K562 (cell line): Measurements from ENCODE around the gene DDAH1. TPM values are rescaled to one million over a fixed set of nuclear protein-coding genes. Genes with fewer than 3 reads are reported as not detected.

Experiments
- ATAC-seq: fragments of 200-7000 bp; cut with Tn5 transposase; 3 replicates; pipeline ENCODE4 v1.9.1; 2020; ENCODE audit warnings: moderate library complexity
- BruUV-seq: library from RNA; stranded (reverse); fragments of 400-500 nt; replicated peaks from 2 replicates; lab custom pipeline; 2021; lab: Mats Ljungman, UMichigan
- CTCF ChIA-PET: fragments of 300-600 bp; formaldehyde crosslinking; extraction: SDS; loops from one replicate; lab custom pipeline; 2021; ENCODE audit warnings: low intra/inter-chr PET ratio; lab: Yijun Ruan, JAX
- POLR2A ChIA-PET: fragments of 300-600, 350-650 bp; sonication (Branson Sonifier 250); formaldehyde crosslinking; extraction: SDS; loops from one replicate; lab custom pipeline; 2021; ENCODE audit warnings: antibody characterized with exemption, inconsistent platforms; lab: Yijun Ruan, JAX
- DNase-seq, 4 experiments: peaks; one replicate each; pipeline versions ENCODE4 v3.0.0 to v3.0.0-alpha.2; 2011 to 2018; ENCODE audit warnings: low spot score in 3 of 4, mixed read lengths in 3 of 4; ENCODE audit errors: extremely low read depth in 1 of 4
- FAIRE-seq: peaks from 2 replicates; lab custom pipeline; 2011; peaks lifted over from hg19 to GRCh38; lab: Jason Lieb, UNC
- H2AFZ ChIP-seq: 2 replicates; pipeline ENCODE4 v1.6.0; 2011; ENCODE audit warnings: low read depth, low read length, control low read depth, inconsistent platforms
- H3K27ac ChIP-seq: fragments of 200-600 bp; 3 replicates; pipeline ENCODE4 v1.8.0; 2011; ENCODE audit warnings: low read depth, mild to moderate bottlenecking, control low read depth, inconsistent platforms, low read length, moderate library complexity, mixed read lengths; ENCODE audit errors: extremely low read depth
- H3K27me3 ChIP-seq, 2 experiments: fragments of 300-600 bp in 1 of 2; 2 replicates in 1 of 2; 3 replicates in 1 of 2; pipeline versions ENCODE4 v1.6.0 to v1.8.0; 2011; ENCODE audit warnings: inconsistent platforms in 2 of 2, low read length in 2 of 2, mild to moderate bottlenecking in 1 of 2, mixed read lengths in 1 of 2, moderate library complexity in 1 of 2; ENCODE audit not compliant: control insufficient read depth in 2 of 2, insufficient read depth in 2 of 2
- H3K36me3 ChIP-seq: fragments of 300-600 bp; 3 replicates; pipeline ENCODE4 v1.8.0; 2011; ENCODE audit warnings: mild to moderate bottlenecking, low read length, inconsistent platforms; ENCODE audit not compliant: control insufficient read depth, insufficient read depth
- H3K4me1 ChIP-seq, 2 experiments: fragments of 200-600 bp in 1 of 2; replicated peaks in 1 of 2; 2 replicates in 1 of 2; 3 replicates in 1 of 2; pipeline versions ENCODE4 v1.5.1 to v1.8.0; 2011; ENCODE audit warnings: inconsistent platforms in 2 of 2, low read length in 2 of 2, mild to moderate bottlenecking in 1 of 2, mixed read lengths in 1 of 2, moderate library complexity in 1 of 2; ENCODE audit not compliant: control insufficient read depth in 2 of 2, insufficient read depth in 2 of 2
- H3K4me2 ChIP-seq: 2 replicates; pipeline ENCODE4 v1.6.1; 2011; ENCODE audit warnings: low read length, control low read depth, inconsistent platforms, mixed read lengths; ENCODE audit not compliant: insufficient read depth
- H3K4me3 ChIP-seq: fragments of 200-600 bp; sonication (generic), shearing (Covaris generic); 2 replicates; pipeline ENCODE4 v1.5.1; 2016; ENCODE audit warnings: control low read depth, inconsistent platforms
- H3K79me2 ChIP-seq: fragments of 200-600 bp; 3 replicates; pipeline ENCODE4 v1.8.0; 2011; ENCODE audit warnings: low read length, inconsistent platforms; ENCODE audit not compliant: control insufficient read depth, insufficient read depth
- H3K9ac ChIP-seq, 2 experiments: 2 replicates each; pipeline versions ENCODE4 v1.6.0 to v1.6.1; 2011; ENCODE audit warnings: low read depth in 2 of 2, low read length in 2 of 2, control low read depth in 1 of 2, inconsistent platforms in 1 of 2, mild to moderate bottlenecking in 1 of 2, mixed read lengths in 1 of 2; ENCODE audit not compliant: insufficient read depth in 1 of 2
- H3K9me1 ChIP-seq: one replicate; pipeline ENCODE4 v1.6.0; 2011; ENCODE audit warnings: inconsistent platforms, mild to moderate bottlenecking, low read length, moderate library complexity; ENCODE audit not compliant: control insufficient read depth, insufficient read depth
- H3K9me3 ChIP-seq: replicated peaks from 2 replicates; pipeline ENCODE4 v1.5.1; 2011; ENCODE audit warnings: low read depth, low read length, inconsistent platforms; ENCODE audit not compliant: control insufficient read depth, insufficient read depth
- H4K20me1 ChIP-seq: replicated peaks from 2 replicates; pipeline ENCODE4 v1.6.1; 2011; ENCODE audit warnings: low read length, inconsistent platforms, mixed read lengths; ENCODE audit not compliant: control insufficient read depth, insufficient read depth
- ATF1 ChIP-seq, 2 experiments: fragments of 450-650 bp in 1 of 2; IDR thresholded peaks; 2 replicates each; pipeline ENCODE4 v1.6.1; 2016; ENCODE audit warnings: missing compliant biosample characterization in 1 of 2, missing genetic modification characterization in 1 of 2
- CBX2 ChIP-seq: fragments of 200-600 bp; sonication (generic); IDR thresholded peaks from one replicate; pipeline ENCODE4 v1.6.1; 2012; ENCODE audit warnings: mild to moderate bottlenecking, low read length, inconsistent platforms; ENCODE audit not compliant: insufficient read depth, poor library complexity, severe bottlenecking
- ETS1 ChIP-seq: conservative IDR thresholded peaks from 2 replicates; pipeline ENCODE4 v1.6.1; 2011; ENCODE audit warnings: low read depth, mild to moderate bottlenecking, low read length; ENCODE audit not compliant: control insufficient read depth
- FOXK2 ChIP-seq, 2 experiments: fragments of 450-650 bp; IDR thresholded peaks in 1 of 2; conservative IDR thresholded peaks in 1 of 2; 2 replicates each; pipeline ENCODE4 v1.6.1; 2016; ENCODE audit warnings: low read depth in 2 of 2, mild to moderate bottlenecking in 1 of 2
- MCM5 ChIP-seq: fragments of 450-650 bp; IDR thresholded peaks from 2 replicates; pipeline ENCODE4 v1.6.1; 2016; ENCODE audit warnings: low read depth
- PHB ChIP-seq: fragments of 250-450 bp; sonication (Bioruptor Pico); IDR thresholded peaks from 2 replicates; pipeline ENCODE4 v1.5.0; 2021
- SREBF2 ChIP-seq: sonication (generic); formaldehyde crosslinking; IDR thresholded peaks from 2 replicates; pipeline ENCODE4 v1.4.0; 2020; ENCODE audit warnings: mild to moderate bottlenecking, missing genetic modification reagents
- ZHX1 ChIP-seq: fragments of 150-350 bp; conservative IDR thresholded peaks from 2 replicates; pipeline ENCODE4 v1.6.1; 2014; ENCODE audit warnings: low read length
- ZNF134 ChIP-seq: fragments of 250-450 bp; sonication (Bioruptor Pico); conservative IDR thresholded peaks from 2 replicates; pipeline ENCODE4 v1.4.0; 2020
- ZNF3 ChIP-seq: fragments of 250-450 bp; sonication (Bioruptor Pico); IDR thresholded peaks from 2 replicates; pipeline ENCODE4 v1.5.0; 2021; ENCODE audit warnings: mild to moderate bottlenecking, moderate library complexity
- ZNF699 ChIP-seq: fragments of 250-450 bp; sonication (Bioruptor Pico); IDR thresholded peaks from 2 replicates; pipeline ENCODE4 v1.8.0; 2021; ENCODE audit warnings: mild to moderate bottlenecking, moderate library complexity; ENCODE audit not compliant: insufficient replicate concordance
- WGBS: fragments of 100-300 bp; shearing (Covaris generic); methylation state at CpG from one replicate; pipeline ENCODE4 v1.1.6; 2016; ENCODE audit warnings: low coverage, mixed read lengths; ENCODE audit not compliant: insufficient coverage; ENCODE audit errors: missing lambda C conversion rate; 5-methylcytosine and 5-hydroxymethylcytosine counted together
- in situ Hi-C: fragments of 300-500 bp; cut with MboI; formaldehyde crosslinking; loops from 4 replicates; pipeline ENCODE4 v1.15.0; 2018; ENCODE audit warnings: inconsistent platforms, mixed read lengths
- intact Hi-C: fragments of 100-400 bp; cut with micrococcal nuclease; formaldehyde crosslinking; loops from 2 replicates; pipeline ENCODE4 v1.14.2; 2022
- polyA plus RNA-seq, 8 experiments: library from polyadenylated mRNA; depleted of rRNA in 4 of 8; stranded (reverse) in 5 of 8; unstranded in 3 of 8; fragments of >200 nt; fragmentation: Nextera tagmentation in 2 of 8; fragmentation: Illumina TruSeq in 1 of 8; extraction: Ambion mirVana in 2 of 8; extraction: Trizol in 1 of 8; gene quantifications; 2 replicates each; pipeline versions ENCODE4 v1.2.1 to v1.2.3, GENCODE V29; 2011 to 2014; ENCODE audit warnings: inconsistent platforms in 1 of 8, missing spikeins in 1 of 8
- total RNA-seq, 7 experiments: library from RNA; depleted of rRNA in 6 of 7; stranded (reverse); fragments of >200 nt in 6 of 7; fragmentation: Illumina TruSeq in 2 of 7; extraction: Trizol in 2 of 7; gene quantifications; 2 replicates each; pipeline versions ENCODE4 v1.2.1 to v1.2.3, GENCODE V29; 2011 to 2021; ENCODE audit warnings: low replicate concordance in 1 of 7
- TF ChIP-seq, protein P1 (sequence below): fragments of 450-650 bp; formaldehyde crosslinking; conservative IDR thresholded peaks from 2 replicates; pipeline ENCODE4 v1.4.0; 2022; ENCODE audit warnings: mild to moderate bottlenecking, missing genetic modification characterization

The DDAH1 gene
- total and polyA plus RNA-seq, 9 of the 15 experiments (the other 6 are each of a cell fraction or from before 2014, with no cell fraction given): 0.04 to 0.24 (median 0.10) TPM

DNA sequence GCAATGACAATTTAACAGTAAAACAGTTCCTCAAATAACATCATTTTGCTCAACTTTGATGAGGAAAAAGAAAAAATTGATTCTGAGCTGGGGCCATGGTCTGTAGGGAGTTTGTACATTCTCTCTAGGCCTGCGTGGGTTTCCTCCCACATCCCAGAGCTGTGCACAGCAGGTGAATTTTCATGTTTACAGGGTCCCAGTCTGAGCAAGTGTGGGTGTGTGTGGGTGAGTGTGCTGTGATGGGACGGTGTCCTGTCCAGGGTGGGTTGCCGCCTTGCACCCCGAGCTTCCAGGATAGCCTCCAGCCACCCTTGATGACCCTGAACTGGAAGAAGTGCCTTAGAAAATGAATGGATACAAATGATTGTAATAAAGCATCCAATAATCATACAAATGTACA is 112.9 kb downstream of the DDAH1 start:
- TF ChIP-seq ZHX1: no peak
- no peak for TF ChIP-seq CBX2
- TF ChIP-seq ZNF134 (CRISPR knock-in tag): no peak
- no peak for TF ChIP-seq ZNF3 (CRISPR knock-in tag)
- TF ChIP-seq, protein P1, sequence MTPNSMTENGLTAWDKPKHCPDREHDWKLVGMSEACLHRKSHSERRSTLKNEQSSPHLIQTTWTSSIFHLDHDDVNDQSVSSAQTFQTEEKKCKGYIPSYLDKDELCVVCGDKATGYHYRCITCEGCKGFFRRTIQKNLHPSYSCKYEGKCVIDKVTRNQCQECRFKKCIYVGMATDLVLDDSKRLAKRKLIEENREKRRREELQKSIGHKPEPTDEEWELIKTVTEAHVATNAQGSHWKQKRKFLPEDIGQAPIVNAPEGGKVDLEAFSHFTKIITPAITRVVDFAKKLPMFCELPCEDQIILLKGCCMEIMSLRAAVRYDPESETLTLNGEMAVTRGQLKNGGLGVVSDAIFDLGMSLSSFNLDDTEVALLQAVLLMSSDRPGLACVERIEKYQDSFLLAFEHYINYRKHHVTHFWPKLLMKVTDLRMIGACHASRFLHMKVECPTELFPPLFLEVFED (CRISPR knock-in tag): no peak
- no peak for TF ChIP-seq FOXK2 (conservative IDR thresholded peaks at IDR 0.05 in 1 of 2, IDR thresholded peaks at IDR 0.05 in 1 of 2; ENCODE audit: low read depth in 2 of 2)
- TF ChIP-seq ETS1: no peak
- TF ChIP-seq ZNF699: no peak
- TF ChIP-seq ATF1 (CRISPR knock-in tag; IDR thresholded peaks at IDR 0.05): no peak
- no peak for TF ChIP-seq ATF1 (tag; IDR thresholded peaks at IDR 0.05)
- TF ChIP-seq SREBF2: no peak
- TF ChIP-seq PHB (CRISPR knock-in tag): no peak
- no peak for TF ChIP-seq MCM5
- FAIRE-seq (no peak), DNase-seq (no peak), ATAC-seq (no peak)
- BruUV-seq: no TSS peak
- H3K36me3 ChIP-seq: no peaks in the 10 kb centered on the region
- no peaks in the 10 kb centered on the region for H3K4me1 ChIP-seq
- H3K9me1 ChIP-seq: no peaks in the 10 kb centered on the region
- no peak overlapping the region for H2AFZ ChIP-seq
- no peak overlapping the region for H3K27ac ChIP-seq
- H4K20me1 ChIP-seq: no peaks in the 10 kb centered on the region
- H3K27me3 ChIP-seq: no peaks in the 10 kb centered on the region
- no peaks in the 10 kb centered on the region for H3K79me2 ChIP-seq
- no peak overlapping the region for H3K4me2 ChIP-seq
- H3K9me3 ChIP-seq: no peaks in the 10 kb centered on the region
- ChIA-PET POLR2A (no interaction called here), CTCF (no interaction called here)
- 0% methylated on average over 4 of the region's 4 CpGs for WGBS
- intact Hi-C loops (no loop called here), in situ Hi-C loops (no loop called here)
- no peak overlapping the region for H3K4me3 ChIP-seq
- H3K9ac ChIP-seq: no peak overlapping the region
